ENCODE measurements around the gene HSPB1.
A peak's percentile ranks its signal among the peaks of the same experiment; 100 is the strongest.
"Not testable (repeated sequence)": the region's sequence is repeated elsewhere in the genome, so short reads cannot be mapped to it uniquely, and the experiment has no call there.

The HSPB1 gene

GRCh38 chr7:76303202-76304147, 1.0 kb downstream of the HSPB1 start:
- TF ChIP-seq, protein P1, sequence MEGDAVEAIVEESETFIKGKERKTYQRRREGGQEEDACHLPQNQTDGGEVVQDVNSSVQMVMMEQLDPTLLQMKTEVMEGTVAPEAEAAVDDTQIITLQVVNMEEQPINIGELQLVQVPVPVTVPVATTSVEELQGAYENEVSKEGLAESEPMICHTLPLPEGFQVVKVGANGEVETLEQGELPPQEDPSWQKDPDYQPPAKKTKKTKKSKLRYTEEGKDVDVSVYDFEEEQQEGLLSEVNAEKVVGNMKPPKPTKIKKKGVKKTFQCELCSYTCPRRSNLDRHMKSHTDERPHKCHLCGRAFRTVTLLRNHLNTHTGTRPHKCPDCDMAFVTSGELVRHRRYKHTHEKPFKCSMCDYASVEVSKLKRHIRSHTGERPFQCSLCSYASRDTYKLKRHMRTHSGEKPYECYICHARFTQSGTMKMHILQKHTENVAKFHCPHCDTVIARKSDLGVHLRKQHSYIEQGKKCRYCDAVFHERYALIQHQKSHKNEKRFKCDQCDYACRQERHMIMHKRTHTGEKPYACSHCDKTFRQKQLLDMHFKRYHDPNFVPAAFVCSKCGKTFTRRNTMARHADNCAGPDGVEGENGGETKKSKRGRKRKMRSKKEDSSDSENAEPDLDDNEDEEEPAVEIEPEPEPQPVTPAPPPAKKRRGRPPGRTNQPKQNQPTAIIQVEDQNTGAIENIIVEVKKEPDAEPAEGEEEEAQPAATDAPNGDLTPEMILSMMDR (IDR thresholded peaks at IDR 0.05; ENCODE audit: insufficient read depth, missing control alignments), result no peak
- DNase-seq (ENCODE audit: insufficient read length, low spot score) (peak; percentile 69), FAIRE-seq (no peak)

- no peak for FAIRE-seq
- no peak for DNase-seq (ENCODE audit: insufficient read length, low spot score)
- TF ChIP-seq, protein P1 (IDR thresholded peaks at IDR 0.05; ENCODE audit: insufficient read depth, missing control alignments), result no peak
Measured at GRCh38 chr7:76304888-76305375, 2.5 kb downstream of the HSPB1 start.

DNA sequence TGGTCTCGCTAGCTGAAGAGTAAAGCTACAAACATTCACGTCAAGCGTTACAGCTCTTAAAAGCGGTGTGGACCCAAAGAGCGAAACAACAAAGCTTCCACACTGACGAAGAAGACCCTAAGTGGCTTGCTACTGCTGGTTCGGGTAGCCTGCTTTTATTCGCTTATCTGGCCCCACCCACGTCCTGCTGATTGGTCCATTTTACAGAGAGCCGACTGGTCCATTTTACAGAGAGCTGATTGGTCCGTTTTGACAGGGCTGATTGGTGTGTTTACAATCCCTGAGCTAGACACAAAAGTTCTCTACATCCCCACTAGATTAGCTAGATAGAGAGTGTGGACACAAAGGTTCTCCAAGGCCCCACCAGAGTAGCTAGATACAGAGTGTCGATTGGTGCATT, 6.4 kb downstream of the HSPB1 start:
- not testable (repeated sequence) for DNase-seq (ENCODE audit: insufficient read length, low spot score); FAIRE-seq

DNA sequence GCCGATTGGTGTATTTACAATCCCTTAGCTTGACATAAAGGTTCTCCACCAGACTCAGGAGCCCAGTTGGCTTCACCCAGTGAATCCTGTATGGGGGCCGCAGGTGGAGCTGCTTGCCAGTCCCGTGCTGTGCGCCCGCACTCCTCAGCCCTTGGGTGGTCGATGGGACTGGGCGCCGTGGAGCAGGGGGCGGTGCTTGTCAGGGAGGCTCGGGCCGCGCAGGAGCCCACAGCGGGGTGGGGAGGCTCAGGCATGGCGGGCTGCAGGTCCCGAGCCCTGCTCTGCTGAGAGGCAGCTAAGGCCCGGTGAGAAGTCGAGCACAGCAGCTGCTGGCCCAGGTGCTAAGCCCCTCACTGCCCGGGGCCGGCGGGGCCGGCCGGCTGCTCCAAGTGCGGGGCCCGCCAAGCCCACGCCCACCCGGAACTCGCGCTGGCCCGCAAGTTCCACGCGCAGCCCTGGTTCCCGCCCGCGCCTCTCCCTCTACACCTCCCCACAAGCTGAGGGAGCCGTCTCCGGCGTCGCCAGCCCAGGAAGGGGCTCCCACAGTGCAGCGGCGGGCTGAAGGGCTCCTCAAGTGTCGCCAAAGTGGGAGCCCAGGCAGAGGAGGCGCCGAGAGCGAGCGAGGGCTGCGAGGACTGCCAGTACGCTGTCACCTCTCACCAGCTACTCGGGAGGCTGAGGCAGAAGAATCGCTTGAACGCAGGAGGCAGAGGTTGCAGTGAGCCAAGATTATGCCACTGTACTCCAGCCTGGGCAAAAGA, 7.0 kb downstream of the HSPB1 start:
- FAIRE-seq, result not testable (repeated sequence)

DNA sequence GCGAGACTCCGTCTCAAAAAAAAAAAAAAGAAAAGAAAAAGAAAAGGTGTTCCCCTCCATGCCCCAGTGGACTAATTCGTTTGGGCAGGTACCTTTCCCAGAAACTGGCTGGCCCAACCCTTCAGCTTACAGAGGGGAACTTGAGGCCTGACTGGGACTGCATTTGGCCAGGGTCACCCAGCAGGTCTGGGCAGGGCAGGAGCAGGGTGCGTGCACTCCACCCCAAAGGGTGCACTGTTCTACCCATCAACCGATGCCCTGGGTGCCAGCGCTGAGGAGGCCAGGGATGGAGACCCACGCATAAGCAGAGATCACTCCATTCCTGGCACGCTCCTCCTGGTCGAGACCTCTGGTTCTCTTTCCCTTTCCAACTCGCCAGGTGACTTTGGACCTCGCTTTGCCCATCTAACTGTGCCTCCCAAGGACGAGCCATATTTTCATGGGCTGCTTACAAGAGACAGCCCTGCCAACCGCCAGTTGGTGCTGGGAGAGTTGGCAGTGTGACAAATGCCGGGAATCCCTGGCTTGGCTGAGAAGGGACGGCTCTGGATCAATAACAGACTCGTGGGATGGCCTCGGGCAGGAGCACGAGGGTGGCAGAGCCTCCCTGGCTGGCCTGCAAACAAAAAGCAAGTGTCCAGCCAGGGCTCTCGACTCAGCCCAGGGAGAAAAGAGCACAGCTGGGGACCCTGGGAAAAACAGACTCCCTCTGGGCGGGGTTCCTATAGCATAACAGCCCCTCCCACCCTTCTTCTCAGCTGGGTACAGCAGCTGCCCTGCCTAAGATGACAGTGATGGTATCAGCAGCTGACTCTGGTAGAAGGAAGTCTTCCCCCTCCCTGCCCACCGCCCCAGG, 7.9 kb downstream of the HSPB1 start:
- TF ChIP-seq, protein P1 (IDR thresholded peaks at IDR 0.05; ENCODE audit: insufficient read depth, missing control alignments), result no peak
- DNase-seq (ENCODE audit: insufficient read length, low spot score), result no peak
- FAIRE-seq, result no peak

More for the DNA sequence above, 7.0 kb downstream of the HSPB1 start:
- not testable (repeated sequence) for DNase-seq (ENCODE audit: insufficient read length, low spot score)

GRCh38 chr7:76311838-76312237, 9.4 kb downstream of the HSPB1 start:
- FAIRE-seq, result not testable (repeated sequence)

GRCh38 chr7:76314042-76314721, 11.7 kb downstream of the HSPB1 start:
- FAIRE-seq, result no peak
- peak; percentile 96 for DNase-seq (ENCODE audit: insufficient read length, low spot score)

More at GRCh38 chr7:76311838-76312237, 9.4 kb downstream of the HSPB1 start:
- DNase-seq (ENCODE audit: insufficient read length, low spot score), result not testable (repeated sequence)

DNA sequence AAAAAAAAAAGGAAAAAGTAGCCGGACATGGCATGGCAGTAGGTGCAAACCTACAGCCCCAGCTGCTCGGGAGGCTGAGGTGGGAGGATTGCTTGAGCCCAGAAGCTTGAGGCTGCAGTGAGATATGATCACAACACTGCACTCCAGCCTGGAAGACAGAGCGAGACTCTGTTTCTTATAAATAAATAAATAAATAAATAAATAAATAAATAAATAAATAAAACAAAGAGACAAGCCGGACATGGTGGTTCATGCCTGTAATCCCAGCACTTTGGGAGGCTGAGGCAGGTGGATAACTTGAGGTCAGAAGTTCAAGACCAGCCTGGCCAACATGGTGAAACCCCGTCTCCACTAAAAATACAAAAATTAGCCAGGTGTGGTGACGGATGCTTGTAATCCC, 12.3 kb downstream of the HSPB1 start:
- DNase-seq (ENCODE audit: insufficient read length, low spot score); FAIRE-seq: not testable (repeated sequence)

More at GRCh38 chr7:76314042-76314721, 11.7 kb downstream of the HSPB1 start:
- TF ChIP-seq, protein P1 (IDR thresholded peaks at IDR 0.05; ENCODE audit: insufficient read depth, missing control alignments), result peak; percentile 99

Data from D721Med (cell line).